Activated CD4-positive, alpha-beta T cell treated with anti-CD3 and anti-CD28 coated beads for 36 hours (primary cell): ENCODE measurements around the gene ITGB5. TPM values are rescaled to one million over a fixed set of nuclear protein-coding genes. Genes with fewer than 3 reads are reported as not detected.

Experiments used
- ATAC-seq: fragments of 200-7000 bp; cut with Tn5 transposase; one replicate; pipeline ENCODE4 v1.10.0; 2021; ENCODE audit warnings: mild to moderate bottlenecking, moderate library complexity
- CTCF ChIA-PET: fragments of 350-600 bp; sonication (Branson Sonifier 250); formaldehyde crosslinking; loops from one replicate; lab custom pipeline; 2021; ENCODE audit warnings: antibody characterized with exemption; lab: Charles Lee
- POLR2A ChIA-PET: fragments of 350-600 bp; sonication (Branson Sonifier 250); formaldehyde crosslinking; loops from one replicate; lab custom pipeline; 2021; ENCODE audit warnings: antibody characterized with exemption, inconsistent platforms; lab: Charles Lee
- DNase-seq: peaks from one replicate; pipeline ENCODE4 v3.0.0-alpha.2; 2020
- H3K27ac Mint-ChIP-seq: one replicate; pipeline ENCODE4 v1.8.0; 2021; ENCODE audit warnings: mixed read lengths
- H3K27me3 Mint-ChIP-seq: one replicate; pipeline ENCODE4 v1.8.0; 2021; ENCODE audit warnings: mixed read lengths
- H3K36me3 Mint-ChIP-seq: one replicate; pipeline ENCODE4 v1.8.0; 2021; ENCODE audit warnings: low read depth, mixed read lengths
- H3K4me1 Mint-ChIP-seq: one replicate; pipeline ENCODE4 v1.8.0; 2021; ENCODE audit warnings: mixed read lengths
- H3K4me3 Mint-ChIP-seq: one replicate; pipeline ENCODE4 v1.8.0; 2021; ENCODE audit warnings: mild to moderate bottlenecking, moderate library complexity, mixed read lengths
- H3K9me3 Mint-ChIP-seq: one replicate; pipeline ENCODE4 v1.8.0; 2021; ENCODE audit warnings: low read depth, mixed read lengths
- intact Hi-C, 2 experiments: fragments of 100-400 bp; cut with DNase I in 1 of 2; cut with micrococcal nuclease in 1 of 2; formaldehyde crosslinking; loops; one replicate each; pipeline versions ENCODE4 v1.14.2 to v1.15.1; 2022 to 2024; cut with DNase I, micrococcal nuclease
- microRNA-seq: library from miRNA; unstranded; fragments of <30 nt; microRNA quantifications from one replicate; pipeline ENCODE4 v1.2.0, GENCODE V29; 2021; ENCODE audit warnings: borderline replicate concordance
- total RNA-seq, 2 experiments: library from RNA; stranded (reverse); gene quantifications; one replicate each; pipeline ENCODE4 v1.2.3, GENCODE V29; 2021

ITGB5 gene
- total RNA-seq, 2 experiments from 2014 or later, result 0.57 to 0.72 TPM

DNA sequence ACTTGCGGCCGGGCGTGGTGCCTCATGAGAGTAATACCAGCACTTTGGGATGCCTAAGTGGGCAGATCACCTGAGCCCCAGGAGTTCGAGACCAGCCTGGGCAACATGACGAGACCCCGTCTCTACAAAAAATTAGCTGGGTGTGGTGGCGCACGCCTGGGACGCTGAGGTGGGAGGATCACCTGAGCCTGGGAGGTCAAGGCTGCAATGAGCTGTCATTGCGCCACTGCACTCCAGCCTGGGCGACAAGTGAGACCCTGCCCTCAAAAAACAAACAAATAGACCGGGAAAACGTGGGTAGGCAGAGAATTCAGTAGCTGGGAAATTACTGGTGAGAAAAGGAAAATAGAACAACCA, 156.2 kb downstream of the ITGB5 start:
- H3K4me3 Mint-ChIP-seq, result peak overlapping the region; percentile 100
- peaks cover 32% of the 10 kb centered on the region for H3K4me1 Mint-ChIP-seq
- DNase-seq (peak; percentile 41), ATAC-seq (no peak)
- CTCF ChIA-PET, result interaction anchor here (0.6 to 0.9 kb wide), 3 partner anchors 8 to 31 kb away, joined by 3 read pairs; no protein-coding TSS in a partner anchor
- peaks cover 32% of the 10 kb centered on the region for H3K36me3 Mint-ChIP-seq
- POLR2A ChIA-PET, result interaction anchor here (0.6 kb wide), 1 partner anchor 615 kb away, joined by 3 read pairs; no protein-coding TSS in a partner anchor
- no peaks in the 10 kb centered on the region for H3K9me3 Mint-ChIP-seq
- H3K27ac Mint-ChIP-seq, result peak overlapping the region; percentile 100
- intact Hi-C loops, result loop anchor here in 1 of 2 experiments (1.0 to 10.0 kb wide), 6 partner anchors 321 to 1744 kb away; partner anchors contain the start of genes CCDC14, HACD2, OSBPL11 and ZNF148
- peaks cover 6% of the 10 kb centered on the region for H3K27me3 Mint-ChIP-seq

DNA sequence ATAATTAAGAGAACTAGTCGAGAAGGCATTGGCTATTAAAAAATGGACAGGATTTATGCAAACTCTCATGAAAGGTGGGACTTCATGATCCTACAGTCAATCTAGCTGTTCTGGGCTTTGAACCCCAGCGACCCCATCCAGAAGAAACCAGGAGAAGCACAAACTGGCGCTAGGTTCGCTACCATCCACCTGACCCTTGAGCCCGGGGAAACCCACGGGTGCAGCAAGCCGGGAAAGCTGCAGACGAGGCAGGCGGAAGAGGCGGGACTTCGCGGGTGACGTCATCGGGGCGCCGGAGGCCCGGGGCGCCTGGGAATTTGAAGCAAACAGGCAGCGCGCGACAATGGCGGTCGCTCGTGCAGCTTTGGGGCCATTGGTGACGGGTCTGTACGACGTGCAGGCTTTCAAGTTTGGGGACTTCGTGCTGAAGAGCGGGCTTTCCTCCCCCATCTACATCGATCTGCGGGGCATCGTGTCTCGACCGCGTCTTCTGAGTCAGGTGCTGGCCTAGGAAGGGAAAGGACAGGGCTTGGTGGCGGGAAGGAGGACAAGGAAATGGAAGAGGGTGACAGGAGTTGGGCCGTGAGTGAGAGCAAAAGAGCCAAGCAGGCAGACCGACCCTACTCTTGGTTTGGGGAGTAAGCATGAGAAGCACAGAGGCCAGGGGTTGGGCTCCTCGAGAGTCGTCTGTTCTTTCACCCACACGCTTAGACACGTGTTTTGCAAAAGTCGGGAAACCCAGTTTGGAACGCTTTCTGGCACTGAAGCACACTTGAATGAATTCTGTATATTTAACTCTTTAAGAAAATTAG, 156.8 kb downstream of the ITGB5 start, which contains the start of gene UMPS:
UMPS (plus strand) TSS at position 324 of the 812 bp plus-strand sequence; CDS start at position 344, 20 bp downstream.
- CTCF ChIA-PET, result interaction anchor here (0.7 to 1.6 kb wide), 3 partner anchors 31 to 1174 kb away, joined by 3 to 5 read pairs (median 4); no protein-coding TSS in a partner anchor
- DNase-seq, result peak; percentile 97
- Mint-ChIP-seq H3K27me3 (peaks cover 7% of the 10 kb centered on the region), H3K4me1 (peaks cover 32% of the 10 kb centered on the region), H3K9me3 (no peaks in the 10 kb centered on the region), H3K36me3 (peaks cover 30% of the 10 kb centered on the region), H3K27ac (peak within 1 kb of the TSS; percentile 100), H3K4me3 (peak within 1 kb of the TSS; percentile 100)
- intact Hi-C loops, result loop anchor here in 1 of 2 experiments (1.0 to 10.0 kb wide), 6 partner anchors 322 to 1744 kb away; partner anchors contain the start of genes CCDC14, HACD2, OSBPL11 and ZNF148
- POLR2A ChIA-PET, result interaction anchor here (1.6 kb wide), 1 partner anchor 14 kb away, joined by 3 read pairs; no protein-coding TSS in a partner anchor
- peak; percentile 99 for ATAC-seq

DNA sequence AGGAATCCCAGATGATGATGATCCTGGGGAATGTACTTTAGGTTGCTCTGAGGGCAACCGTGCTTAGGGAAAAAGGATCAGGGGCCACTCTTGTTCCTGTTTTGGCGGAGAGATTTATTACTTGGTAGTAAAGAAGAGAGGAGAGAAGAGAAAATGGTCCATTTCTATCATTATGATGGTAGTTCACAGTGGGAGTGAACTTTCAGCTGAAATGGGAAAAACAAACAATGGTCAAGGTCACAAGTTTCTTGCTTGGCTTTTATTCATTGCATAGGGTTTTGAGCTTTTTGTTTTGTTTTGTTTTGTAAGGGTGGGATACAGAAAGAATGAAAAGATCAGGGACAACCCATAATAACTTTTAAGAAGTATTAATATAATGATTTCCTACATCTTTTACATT, 164.6 kb downstream of the ITGB5 start:
- Mint-ChIP-seq H3K36me3 (no peaks in the 10 kb centered on the region), H3K27me3 (peaks cover 38% of the 10 kb centered on the region), H3K4me1 (no peaks in the 10 kb centered on the region), H3K9me3 (no peaks in the 10 kb centered on the region), H3K27ac (no peak overlapping the region), H3K4me3 (no peak overlapping the region)
- DNase-seq (no peak), ATAC-seq (no peak)
- POLR2A ChIA-PET, result no interaction called here
- CTCF ChIA-PET, result interaction anchor here (0.5 kb wide), 1 partner anchor 157 kb away, joined by 3 read pairs; no protein-coding TSS in a partner anchor
- intact Hi-C loops, result no loop called here

DNA sequence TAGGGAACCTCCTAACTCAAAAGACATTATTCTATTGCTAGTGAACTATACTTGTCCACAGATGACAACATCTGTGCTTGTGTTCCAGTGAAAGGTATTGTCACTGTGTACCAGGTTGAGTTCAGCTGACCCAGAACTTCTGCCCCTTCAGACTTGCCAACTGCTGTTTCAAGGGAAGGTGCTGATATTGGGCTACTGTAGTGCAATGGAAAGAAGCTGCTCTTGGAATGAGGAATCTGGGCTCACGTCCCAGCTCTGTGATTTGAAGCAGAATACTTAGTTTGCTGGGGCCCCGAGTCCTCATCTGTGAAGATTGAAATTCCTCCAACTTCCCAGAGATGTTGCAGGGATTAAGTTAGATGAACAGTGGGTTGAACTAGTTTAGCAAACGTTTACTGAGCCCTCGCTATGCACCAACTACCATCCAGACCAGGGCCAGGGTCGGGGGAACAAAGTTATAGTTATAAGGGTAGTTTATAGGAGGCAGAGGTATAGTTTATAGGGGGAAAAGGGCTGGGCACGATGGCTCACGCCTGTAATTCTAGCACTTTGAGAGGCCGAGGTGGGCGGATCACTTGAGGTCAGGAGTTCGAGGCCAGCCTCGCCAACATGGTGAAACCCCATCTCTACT, 172.8 kb downstream of the ITGB5 start:
- CTCF ChIA-PET, result no interaction called here

More for the DNA sequence above, 172.8 kb downstream of the ITGB5 start:
- intact Hi-C loops, result no loop called here
- Mint-ChIP-seq H3K4me1 (no peaks in the 10 kb centered on the region), H3K36me3 (no peaks in the 10 kb centered on the region), H3K27me3 (peaks cover 12% of the 10 kb centered on the region), H3K4me3 (no peak overlapping the region), H3K9me3 (no peaks in the 10 kb centered on the region), H3K27ac (no peak overlapping the region)
- DNase-seq (no peak), ATAC-seq (no peak)
- POLR2A ChIA-PET, result no interaction called here

Small RNA genes within 50 kb of the gene (microRNA-seq; reads per million reads assigned to microRNA genes)
- gene MIR544B, result not detected

Other genes starting within 250 kb of the ITGB5 start
- gene UMPS, start 156.9 kb downstream of the ITGB5 start, total RNA-seq, result 10 to 100 TPM; 35.9 to 42.4 TPM
- not detected for gene MUC13, start 47.4 kb upstream of the ITGB5 start, total RNA-seq
- gene HEG1, start 168.6 kb upstream of the ITGB5 start, total RNA-seq, result 1 to 10 TPM; 5.9 to 6.4 TPM